ENCODE measurements around the gene COPB2.

DNA sequence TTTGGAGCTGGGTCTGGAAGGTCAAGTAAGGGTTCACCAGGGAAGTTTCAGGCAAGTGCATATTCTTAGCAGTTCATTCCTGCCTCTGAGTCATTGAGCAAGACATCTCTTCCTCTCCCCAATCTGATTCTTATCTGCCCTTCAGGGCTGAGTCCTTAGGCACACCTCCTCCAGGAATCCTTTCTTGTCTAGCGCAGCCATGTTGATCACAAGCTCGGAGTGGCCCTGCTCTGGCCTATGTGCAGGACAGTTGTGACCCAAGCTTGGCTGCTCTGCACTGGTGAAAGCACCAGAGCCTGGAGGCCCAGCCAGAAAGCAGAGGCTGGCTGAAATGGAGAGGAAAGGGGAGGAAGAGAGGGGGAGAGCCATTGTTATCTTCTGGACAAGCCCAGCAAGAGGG, 76.5 kb downstream of the COPB2 start:
- TF ChIP-seq, protein P1, sequence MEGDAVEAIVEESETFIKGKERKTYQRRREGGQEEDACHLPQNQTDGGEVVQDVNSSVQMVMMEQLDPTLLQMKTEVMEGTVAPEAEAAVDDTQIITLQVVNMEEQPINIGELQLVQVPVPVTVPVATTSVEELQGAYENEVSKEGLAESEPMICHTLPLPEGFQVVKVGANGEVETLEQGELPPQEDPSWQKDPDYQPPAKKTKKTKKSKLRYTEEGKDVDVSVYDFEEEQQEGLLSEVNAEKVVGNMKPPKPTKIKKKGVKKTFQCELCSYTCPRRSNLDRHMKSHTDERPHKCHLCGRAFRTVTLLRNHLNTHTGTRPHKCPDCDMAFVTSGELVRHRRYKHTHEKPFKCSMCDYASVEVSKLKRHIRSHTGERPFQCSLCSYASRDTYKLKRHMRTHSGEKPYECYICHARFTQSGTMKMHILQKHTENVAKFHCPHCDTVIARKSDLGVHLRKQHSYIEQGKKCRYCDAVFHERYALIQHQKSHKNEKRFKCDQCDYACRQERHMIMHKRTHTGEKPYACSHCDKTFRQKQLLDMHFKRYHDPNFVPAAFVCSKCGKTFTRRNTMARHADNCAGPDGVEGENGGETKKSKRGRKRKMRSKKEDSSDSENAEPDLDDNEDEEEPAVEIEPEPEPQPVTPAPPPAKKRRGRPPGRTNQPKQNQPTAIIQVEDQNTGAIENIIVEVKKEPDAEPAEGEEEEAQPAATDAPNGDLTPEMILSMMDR (conservative IDR thresholded peaks at IDR 0.05; ENCODE audit: low read depth, low read length) = no peak
- TF ChIP-seq EZH2 (IDR thresholded peaks at IDR 0.05; ENCODE audit: borderline replicate concordance, low read depth, low read length, poor library complexity, severe bottlenecking) = no peak

Measured in A673 (cell line).